EH (cell line): ENCODE measurements around the gene ADARB1.

Experiments used
- DNase-seq: peaks from one replicate; pipeline ENCODE4 v3.0.0-alpha.2; 2015; ENCODE audit warnings: low read depth

ADARB1 gene

DNA sequence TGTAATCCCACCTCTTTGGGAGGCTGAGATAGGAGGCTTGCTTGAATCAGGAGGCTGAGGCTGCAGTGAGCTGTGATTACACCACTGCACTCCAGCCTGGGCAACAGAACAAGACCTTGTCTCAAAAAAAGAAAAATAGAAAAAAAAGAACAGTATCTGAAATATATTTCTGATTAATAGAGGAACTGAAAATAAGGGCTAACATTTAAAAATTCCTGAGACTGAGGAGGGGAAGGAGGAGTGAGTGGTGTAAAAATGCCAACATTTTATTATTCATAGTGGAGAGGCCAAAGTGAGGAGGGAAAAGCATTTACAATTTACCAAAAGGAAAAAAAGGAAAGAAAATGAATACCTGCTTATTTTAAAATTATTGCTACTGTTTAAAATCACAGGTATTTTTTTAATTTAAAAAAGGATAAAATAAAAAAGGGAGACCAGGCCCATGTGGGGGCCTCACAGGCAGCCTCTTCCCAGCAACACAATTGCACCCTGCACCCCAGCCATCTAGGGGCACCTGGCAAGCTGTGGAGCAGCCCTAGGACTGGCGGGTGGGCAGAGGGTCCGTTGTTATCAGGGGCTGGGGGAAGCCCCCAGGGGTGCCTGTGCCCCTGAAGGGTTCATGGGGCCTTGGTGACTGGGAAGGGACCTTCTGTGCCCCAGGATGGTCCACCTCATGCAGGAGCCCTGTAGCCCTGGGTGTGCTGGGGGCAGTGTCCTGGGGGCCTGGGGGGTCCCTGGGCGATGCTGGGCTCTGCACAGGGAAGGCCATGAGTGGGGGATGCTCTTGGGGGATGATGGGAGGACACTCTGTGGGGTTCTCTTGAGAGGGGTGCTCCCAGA, 34.8 kb upstream of the ADARB1 start:
- DNase-seq: no peak

DNA sequence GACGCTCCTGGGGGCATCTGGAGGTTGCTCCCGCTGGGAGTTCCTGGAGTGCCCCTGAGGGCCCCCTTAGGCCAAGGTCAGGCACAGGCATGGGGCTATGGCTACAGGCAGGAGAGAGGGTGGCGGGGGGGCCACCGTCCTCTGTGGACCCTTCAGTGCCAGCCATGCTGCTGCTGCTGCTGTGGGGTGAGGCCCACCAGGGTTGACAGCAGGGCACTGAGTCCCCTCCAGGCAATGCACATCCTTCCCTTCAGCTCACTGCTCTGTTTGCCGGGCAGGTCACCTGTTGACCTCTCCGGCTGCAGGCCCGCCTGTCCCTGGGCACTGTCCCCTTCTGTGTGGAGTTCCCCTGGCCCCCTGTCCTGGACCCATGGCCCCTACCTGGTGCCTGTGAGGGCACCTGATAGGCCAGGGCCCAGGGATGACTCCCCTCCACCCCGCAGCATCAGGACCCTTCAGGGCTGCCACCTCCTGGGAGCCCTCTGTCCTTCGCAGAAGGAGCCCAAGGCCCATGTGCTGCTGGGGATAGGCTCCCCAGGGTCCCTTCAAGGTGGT, 34.1 kb upstream of the ADARB1 start:
- DNase-seq: no peak

DNA sequence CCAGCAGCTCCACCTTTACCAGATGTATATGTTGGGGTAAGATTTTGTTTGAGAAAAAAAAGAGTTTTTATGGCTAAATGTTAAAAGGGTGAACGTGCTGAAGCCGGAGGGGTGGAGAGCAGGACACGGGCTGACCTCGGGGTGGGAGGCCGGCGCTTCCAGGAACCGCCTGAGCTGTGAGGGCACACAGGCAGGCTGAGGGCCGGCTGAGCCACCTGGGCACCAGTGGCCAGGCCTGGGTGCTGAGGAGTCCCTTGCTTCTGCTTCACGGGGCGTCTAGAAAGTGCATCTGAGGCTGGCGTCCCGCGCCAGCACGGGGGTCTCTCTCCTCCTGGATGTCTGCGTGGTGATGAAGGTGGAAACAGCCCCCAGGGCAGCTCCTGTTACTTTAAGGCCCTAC, 33.6 kb upstream of the ADARB1 start:
- no peak for DNase-seq

DNA sequence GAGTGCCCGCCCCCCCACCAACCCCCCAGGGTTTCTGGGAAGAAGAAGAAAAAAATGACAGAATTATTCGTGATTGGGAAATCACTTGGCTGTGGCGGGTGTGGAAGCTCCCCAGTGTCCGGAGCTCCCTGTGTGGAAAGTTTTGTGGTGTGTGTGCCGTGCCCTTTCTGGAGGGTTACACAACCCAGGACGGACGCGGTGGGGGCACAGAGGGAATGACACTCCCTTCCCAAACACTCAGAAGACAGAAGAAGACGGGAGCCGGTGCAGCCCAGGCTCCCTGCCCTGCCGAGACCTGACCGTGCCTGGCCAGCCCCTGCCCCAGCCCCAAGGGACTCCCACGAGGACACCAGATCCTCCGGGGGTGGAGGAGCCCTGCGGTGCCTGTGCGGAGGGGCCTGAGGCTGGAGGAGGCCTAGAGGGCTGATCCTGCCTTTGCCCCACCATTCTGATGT, 33.0 kb upstream of the ADARB1 start:
- peak; percentile 91 for DNase-seq

DNA sequence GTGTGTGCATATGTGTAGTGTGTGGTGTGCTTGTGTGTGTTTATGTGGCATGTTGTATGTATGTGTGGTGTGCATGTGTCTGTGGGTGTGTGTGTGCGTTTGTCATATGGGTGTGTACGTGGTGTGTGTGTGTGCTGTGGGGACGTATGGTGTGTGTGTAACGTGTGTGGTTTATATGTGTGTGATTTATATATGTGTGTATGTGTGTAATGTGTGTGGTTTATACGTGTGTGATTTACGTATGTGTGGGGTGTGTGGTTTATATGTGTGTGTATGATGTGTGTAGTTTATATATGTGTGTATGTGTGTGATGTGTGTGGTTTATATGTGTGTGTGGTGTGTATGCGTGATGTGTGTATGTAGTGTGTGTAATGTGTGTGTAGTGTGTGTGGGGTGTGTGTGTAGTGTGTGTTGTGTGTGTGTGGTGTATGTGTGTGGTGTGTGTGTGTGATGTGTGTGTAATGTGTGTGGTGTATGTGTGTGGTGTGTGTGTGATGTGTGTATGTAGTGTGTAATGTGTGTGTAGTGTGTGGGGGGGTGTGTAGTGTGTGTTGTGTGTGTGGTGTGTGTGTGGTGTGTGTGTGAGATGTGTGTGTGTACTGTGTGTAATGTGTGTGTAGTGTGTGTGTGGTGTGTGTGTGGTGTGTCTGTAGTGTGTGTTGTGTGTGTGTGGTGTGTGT, 32.3 kb upstream of the ADARB1 start:
- no peak for DNase-seq

DNA sequence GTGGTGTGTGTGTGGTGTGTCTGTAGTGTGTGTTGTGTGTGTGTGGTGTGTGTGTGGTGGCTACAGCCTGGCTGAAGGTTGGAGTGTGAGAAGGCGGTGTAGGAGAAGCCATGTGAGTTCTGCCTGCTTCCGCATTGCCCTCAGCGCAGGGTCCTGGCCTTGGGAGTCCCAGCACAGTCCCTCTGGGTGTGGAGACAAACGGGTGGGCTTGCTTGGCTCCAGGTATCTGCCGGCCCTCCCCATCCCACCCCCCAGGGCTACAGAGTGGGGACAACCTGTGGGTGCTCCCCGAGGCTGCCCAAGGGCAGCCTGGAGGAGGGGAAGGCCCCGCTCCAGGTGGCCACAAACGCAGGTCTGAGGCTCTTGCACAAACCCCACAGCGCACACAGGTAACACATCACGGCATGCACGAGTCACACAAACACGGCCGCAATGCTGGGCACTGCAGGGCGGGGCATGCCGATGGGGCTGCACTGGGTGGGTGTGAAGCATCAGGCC, 31.7 kb upstream of the ADARB1 start:
- no peak for DNase-seq

DNA sequence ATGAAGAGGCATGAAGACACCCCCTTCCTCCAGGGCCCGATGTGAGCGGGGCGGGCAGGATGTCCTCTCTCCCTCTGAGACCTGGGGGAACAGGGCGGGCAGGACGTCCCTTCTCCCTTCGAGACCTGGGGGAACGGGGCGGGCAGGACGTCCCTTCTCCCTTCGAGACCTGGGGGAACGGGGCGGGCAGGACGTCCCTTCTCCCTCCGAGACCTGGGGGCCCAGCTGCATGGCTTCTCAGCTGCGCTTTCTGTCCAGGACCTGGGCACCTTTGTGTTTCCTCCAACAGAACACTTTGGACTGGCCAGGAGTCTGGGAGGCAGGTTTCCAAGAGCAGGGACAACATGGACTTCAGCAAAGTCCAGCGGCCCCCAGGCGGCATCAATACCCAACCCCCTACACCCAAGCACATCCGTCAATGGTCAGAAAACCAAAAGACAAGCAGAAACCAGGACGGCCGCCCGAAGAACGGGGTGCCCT, 30.8 kb upstream of the ADARB1 start:
- no peak for DNase-seq

DNA sequence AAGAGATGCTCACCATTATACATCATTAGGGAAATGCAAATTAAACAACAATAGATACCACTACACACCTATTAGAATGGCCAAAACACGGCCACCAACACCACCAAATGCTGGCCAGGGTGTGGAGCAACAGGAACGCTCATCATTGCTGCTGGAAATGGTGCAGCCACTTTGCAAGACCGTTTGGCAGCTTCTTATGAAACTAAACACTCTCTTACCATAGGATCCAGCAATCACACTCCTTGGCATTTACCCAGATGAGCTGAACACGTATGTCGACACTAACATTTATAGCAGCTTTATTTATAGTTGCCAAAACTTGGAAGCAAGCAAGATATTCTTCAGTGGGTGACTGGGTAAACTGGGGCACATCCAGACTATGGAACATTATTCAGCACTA, 28.9 kb upstream of the ADARB1 start:
- DNase-seq: peak; percentile 35

DNA sequence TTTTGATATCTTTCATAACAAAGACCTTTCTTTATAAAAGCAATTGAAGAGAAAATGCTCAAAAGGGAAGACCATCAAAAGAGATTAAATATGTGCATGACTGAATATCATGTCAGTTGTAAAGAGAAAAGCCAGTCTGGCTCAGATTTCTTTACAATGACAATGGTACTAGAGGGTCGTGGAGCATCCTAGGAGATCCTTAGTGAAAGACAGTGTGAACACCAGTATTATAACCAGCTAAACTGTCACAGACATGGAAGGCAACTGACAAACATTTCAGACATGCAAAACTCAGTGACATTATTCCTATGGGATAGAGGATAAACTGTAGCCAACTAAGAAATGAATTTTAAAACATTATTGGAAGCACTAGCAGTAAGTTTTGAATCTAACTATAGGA, 27.1 kb upstream of the ADARB1 start:
- no peak for DNase-seq

DNA sequence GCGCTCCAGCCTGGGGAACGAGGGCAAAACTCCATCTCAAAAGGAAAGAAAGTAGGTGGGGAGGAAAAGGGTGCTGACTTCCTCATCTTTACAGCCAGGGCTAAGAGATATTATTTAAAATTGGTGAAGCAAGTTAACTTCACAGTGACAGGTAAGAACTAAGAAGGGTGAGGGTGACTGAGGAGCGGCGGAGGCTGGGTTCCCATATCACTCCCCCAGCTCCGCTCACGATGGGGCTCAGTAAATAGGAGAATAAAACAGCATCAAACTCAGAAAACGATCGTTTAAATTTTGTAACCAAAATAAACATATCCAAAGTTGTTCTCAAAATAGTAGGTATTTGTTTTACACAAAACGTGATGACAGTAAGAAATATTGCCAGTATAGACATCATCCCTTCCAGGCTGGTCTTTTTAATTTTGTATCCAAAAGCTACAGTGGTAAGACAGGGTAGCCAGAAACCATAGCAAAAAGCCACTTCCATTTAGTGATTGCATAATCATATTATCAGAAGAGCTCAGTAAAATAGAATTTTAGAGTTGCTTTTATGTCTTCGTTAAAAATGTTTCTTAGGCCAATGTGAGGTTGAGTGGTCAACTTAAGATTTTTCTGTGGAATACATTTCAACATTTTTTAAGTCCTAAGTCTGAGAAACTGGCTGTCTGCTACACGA, 26.2 kb upstream of the ADARB1 start:
- DNase-seq: no peak

DNA sequence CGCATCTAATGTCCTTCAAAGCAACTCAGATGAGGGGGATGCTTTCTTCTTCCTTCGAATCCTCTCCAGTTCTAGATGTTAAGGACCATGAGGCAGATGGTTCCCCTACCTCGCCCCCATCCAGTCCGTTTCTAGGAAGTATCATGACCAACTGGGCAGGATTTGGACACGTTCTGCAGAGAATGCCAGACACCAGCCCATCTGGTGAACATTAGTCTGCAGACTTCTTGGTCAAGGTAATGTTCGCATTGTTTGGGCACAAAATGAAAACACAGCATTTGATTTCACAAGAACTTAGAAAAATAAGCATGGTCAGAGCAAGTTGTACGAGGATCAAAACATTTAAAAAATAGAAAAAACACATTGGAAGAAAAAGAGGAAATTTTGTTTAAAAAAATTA, 25.4 kb upstream of the ADARB1 start:
- DNase-seq: no peak

DNA sequence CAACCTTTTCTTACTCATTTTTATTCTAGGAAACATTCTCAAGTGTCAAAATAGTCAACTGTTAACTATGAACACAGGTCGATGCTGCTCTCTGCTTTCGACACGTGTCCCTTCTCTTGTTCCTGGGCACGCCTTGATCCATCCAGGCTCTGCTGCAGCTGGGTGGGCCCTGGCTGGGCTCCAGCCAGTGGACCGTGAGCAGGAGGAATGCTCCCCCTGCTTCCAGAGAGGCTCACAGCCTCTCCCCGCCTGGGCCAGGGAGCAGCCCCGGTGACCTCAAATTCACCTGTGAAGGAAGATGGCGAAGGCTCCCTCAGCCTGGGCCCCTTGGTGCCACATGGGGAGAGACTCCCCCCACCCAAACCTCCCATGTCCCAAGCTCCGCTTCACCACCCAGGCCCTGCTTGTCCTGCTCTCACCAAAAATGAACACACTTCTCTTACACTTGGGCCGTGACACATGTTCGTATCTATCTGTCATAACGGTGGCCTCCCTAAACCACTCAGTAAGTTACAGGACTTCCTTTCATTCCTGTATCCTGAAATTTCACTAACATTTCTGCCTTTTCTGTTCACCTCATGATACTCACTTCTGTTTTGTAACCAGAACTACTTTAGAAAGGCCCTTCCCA, 24.6 kb upstream of the ADARB1 start:
- DNase-seq: no peak

DNA sequence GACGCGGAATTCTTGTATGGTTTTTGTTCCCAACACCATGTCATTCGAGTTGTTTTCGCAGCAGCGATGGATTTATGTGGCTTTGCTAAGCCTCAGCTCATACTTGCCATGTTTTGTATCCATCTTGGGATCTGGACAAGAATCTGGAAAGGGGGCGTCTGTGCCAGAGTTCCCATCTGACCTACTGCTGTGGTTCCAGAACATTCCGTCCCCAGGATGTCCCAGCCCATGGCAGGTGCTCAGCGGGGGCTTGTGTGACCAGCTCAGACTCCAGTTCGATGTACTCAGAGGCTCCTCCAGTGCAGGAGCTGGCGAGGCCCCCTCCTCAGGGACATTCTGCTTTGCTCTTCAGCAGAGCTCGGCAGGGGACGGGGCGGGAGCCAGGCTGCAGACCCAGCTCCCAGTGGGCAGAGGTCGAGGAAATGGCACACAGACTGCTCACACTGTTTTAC, 24.0 kb upstream of the ADARB1 start:
- peak; percentile 29 for DNase-seq

DNA sequence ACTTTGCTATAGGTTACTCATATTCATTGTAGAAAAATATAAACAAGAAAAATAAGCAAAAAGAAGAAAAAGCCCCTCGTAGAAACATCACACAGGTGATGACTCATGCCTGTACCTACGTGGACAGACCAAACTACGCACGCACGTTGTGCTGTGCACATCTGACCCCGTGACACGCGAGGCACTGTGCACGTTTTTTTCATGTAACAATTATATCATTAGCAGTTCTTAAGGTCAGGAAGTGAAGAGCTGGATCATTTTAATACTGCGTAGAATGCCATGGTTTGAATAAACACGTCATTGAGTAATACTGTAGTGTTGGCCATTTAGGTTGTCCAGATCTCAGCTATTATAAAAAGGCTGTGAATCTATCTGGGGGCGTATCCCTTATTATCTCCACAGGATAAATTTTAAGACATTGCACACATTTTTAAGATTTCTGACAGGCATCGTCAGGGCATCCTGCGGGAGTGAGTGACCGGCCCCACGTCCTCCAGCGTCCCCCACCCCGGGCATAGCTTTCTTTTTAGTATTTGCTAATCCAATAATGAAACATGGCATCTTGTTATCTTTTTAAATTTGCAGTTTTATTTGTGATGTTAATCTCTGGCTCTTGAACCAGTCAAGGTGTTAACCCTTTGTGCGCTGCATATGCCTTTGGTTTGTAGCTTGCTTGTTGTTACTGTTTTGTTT, 23.4 kb upstream of the ADARB1 start:
- DNase-seq: peak; percentile 94

DNA sequence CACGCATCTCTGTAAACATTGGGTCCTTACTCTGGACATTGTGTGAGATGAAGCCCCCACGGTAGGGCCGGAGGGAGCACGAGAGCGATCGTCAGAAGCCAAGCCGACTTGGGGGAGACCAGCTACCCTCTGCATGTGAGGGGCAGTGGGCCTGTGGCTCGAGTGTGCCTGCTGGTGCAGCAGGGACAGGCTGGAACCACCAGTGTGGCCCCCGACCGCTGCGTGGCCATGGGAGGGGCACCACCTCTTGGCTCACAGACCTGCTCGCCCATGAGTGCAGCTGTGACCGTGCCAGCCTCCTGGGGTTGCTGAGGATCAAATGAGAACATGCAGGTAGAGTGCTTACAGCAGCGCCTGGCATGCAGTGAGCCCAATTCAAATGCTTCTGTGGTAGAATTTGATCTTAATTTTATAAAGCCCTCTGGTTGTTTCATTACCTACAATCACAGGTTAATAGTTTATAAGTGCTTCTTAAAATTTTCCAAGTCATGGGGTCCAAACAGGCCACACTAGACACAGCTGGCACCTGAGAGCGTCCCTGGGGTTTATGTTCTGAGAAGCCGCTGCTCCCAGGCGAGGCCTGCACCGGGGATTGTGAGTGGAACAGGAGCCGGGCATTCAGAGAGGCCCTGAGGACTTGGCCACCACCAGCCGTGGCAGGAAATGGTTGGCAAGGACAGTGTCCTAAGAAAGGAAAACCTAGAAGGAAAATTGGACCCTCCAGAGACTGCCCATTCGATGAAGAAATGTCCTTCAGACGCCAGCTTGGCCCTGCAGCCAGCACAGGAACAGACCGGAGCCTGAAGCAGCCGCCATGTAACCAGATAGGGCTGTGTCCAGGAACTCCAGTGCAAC, 22.6 kb upstream of the ADARB1 start:
- DNase-seq: no peak

DNA sequence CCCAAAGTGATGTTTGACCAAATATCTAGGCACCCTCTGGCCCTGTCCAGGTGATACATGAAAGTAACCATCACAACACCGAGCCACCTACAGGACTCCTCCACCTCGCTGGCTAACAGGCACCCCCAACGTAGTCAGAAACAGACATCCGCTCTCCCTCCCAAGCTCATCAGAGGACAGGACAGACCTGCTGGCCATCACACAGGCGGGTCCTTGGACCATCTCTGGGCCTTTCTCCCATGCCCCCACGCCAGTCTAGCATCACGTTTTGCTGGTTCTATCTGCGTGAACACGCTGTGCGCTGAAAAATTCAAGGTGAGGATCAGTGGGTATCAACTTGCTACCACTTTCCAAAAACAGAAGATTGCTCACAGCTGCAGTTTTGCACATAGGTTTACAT, 21.4 kb upstream of the ADARB1 start:
- no peak for DNase-seq

DNA sequence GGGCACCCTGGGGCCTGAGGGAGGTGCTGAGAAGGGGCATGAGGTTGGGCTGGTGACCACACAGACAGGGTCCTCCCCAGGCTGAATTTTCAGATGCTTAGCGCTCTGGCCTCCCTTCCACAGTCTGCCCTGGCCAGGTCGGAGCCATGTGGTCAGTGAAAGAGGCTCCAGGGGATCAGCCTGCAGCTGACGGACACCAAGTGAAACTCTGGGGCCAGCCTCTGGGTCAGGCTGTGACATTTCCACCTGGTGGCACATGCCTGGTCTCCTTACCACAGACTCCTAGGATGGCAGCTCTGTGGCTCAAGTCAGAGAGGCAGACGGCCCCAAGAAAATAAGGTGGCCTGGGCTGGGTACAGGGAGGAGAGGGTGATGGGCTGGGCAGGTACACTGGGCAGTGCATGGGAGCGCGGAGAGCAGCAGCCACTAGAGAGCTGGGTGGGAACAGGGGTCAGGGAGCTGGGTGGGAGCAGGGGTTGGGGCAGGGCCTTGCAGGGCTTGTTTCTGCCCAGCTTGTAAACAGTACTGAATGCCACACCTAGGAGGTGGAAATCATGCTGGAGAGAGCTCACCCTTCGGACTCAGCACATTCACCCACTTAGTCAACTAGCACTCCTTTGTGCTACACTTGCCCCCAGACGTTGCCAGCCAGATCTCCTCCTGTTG, 20.7 kb upstream of the ADARB1 start:
- no peak for DNase-seq

DNA sequence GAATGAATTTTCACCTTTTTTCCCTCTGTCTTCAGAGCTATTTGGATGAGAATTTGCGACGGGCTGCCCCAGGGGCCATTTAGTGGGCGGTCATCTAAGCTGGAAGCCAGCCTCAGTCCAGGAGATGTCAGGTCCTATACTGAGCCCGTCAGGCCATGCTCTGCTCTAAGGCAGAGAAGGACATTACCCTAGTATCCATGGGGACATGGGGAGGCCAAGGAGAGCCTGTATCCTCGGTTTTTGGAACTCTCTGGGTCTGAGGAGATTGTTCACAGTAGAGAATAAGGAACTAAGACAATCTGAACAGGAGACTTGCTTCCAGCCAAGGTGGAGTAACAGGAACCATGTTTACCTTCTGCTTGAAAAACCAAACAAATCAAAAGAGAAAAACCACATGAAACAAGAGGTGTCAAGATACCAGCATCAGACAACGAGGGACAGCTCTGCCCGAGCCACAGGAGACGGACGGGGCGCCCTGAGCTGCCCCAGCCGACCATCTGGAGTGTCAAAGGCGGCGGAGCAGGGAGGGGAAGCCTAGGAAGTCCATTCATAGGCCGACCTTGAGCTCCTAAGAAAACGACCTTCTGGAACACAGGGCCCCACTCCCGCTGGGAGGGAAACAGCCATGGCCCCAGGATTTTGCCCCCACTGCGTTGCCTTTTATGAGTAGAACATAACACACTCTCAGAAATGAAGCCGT, 20.0 kb upstream of the ADARB1 start:
- DNase-seq: no peak
